H9 (cell line): ENCODE results near the gene CTDSPL. TPM values are rescaled to one million over a fixed set of nuclear protein-coding genes. Genes with fewer than 3 reads are reported as not detected.

Experiments
- DNase-seq: peaks from one replicate; pipeline ENCODE4 v3.0.0-alpha.2; 2017
- H2AFZ ChIP-seq: one replicate; pipeline ENCODE4 v1.6.1; 2013; ENCODE audit warnings: mild to moderate bottlenecking, low read length, control low read depth, moderate library complexity
- H2AK5ac ChIP-seq: 2 replicates; pipeline ENCODE4 v1.6.1; 2013; ENCODE audit warnings: low read length, control low read depth, mixed read lengths; ENCODE audit not compliant: insufficient read length
- H2BK120ac ChIP-seq: one replicate; pipeline ENCODE4 v1.6.1; 2013; ENCODE audit warnings: low read depth, mild to moderate bottlenecking, low read length, control low read depth, inconsistent platforms; ENCODE audit not compliant: poor library complexity, severe bottlenecking
- H2BK12ac ChIP-seq: 2 replicates; pipeline ENCODE4 v1.6.1; 2013; ENCODE audit warnings: low read length, control low read depth, mixed read lengths, low read depth; ENCODE audit not compliant: insufficient read length
- H2BK15ac ChIP-seq: 2 replicates; pipeline ENCODE4 v1.6.1; 2013; ENCODE audit warnings: low read depth, low read length, control low read depth
- H2BK20ac ChIP-seq: one replicate; pipeline ENCODE4 v1.6.1; 2013; ENCODE audit warnings: low read depth, mild to moderate bottlenecking, low read length, control low read depth, inconsistent platforms; ENCODE audit not compliant: poor library complexity, severe bottlenecking
- H2BK5ac ChIP-seq: 2 replicates; pipeline ENCODE4 v1.6.1; 2013; ENCODE audit warnings: low read length, control low read depth, mixed read lengths; ENCODE audit not compliant: insufficient read length
- H3K14ac ChIP-seq: 2 replicates; pipeline ENCODE4 v1.6.1; 2013; ENCODE audit warnings: low read length, control low read depth; ENCODE audit not compliant: insufficient read depth
- H3K18ac ChIP-seq: 2 replicates; pipeline ENCODE4 v1.6.1; 2013; ENCODE audit warnings: low read depth, mild to moderate bottlenecking, mixed read lengths, low read length, control low read depth; ENCODE audit not compliant: insufficient read length
- H3K23ac ChIP-seq: 2 replicates; pipeline ENCODE4 v1.6.1; 2013; ENCODE audit warnings: low read length, control low read depth, mixed read lengths, low read depth; ENCODE audit not compliant: insufficient read length
- H3K23me2 ChIP-seq: 2 replicates; pipeline ENCODE4 v1.6.1; 2013; ENCODE audit warnings: low read depth, mild to moderate bottlenecking, mixed read lengths, low read length, control low read depth; ENCODE audit not compliant: insufficient read length, poor library complexity, severe bottlenecking
- H3K27ac ChIP-seq: 2 replicates; pipeline ENCODE4 v1.5.1; 2013; ENCODE audit warnings: low read length, control low read depth, mixed read lengths, low read depth; ENCODE audit not compliant: insufficient read length
- H3K27me3 ChIP-seq: 2 replicates; pipeline ENCODE4 v1.6.1; 2013; ENCODE audit warnings: low read length, control low read depth, inconsistent platforms; ENCODE audit not compliant: insufficient read depth
- H3K4ac ChIP-seq: 2 replicates; pipeline ENCODE4 v1.6.1; 2013; ENCODE audit warnings: low read depth, mild to moderate bottlenecking, control low read depth, inconsistent platforms, low read length, moderate library complexity
- H3K4me1 ChIP-seq: 2 replicates; pipeline ENCODE4 v1.6.1; 2013; ENCODE audit warnings: low read length, control low read depth, inconsistent platforms; ENCODE audit not compliant: insufficient read depth
- H3K4me2 ChIP-seq: 2 replicates; pipeline ENCODE4 v1.6.1; 2013; ENCODE audit warnings: low read length, control low read depth, mixed read lengths; ENCODE audit not compliant: insufficient read length, insufficient read depth
- H3K56ac ChIP-seq: 2 replicates; pipeline ENCODE4 v1.6.1; 2013; ENCODE audit warnings: low read depth, mild to moderate bottlenecking, mixed read lengths, low read length, control low read depth; ENCODE audit not compliant: insufficient read length
- H3K79me1 ChIP-seq: 2 replicates; pipeline ENCODE4 v1.6.1; 2013; ENCODE audit warnings: low read depth, mild to moderate bottlenecking, moderate library complexity, low read length, control low read depth, inconsistent platforms; ENCODE audit not compliant: insufficient read depth, poor library complexity, severe bottlenecking
- H3K79me2 ChIP-seq: 2 replicates; pipeline ENCODE4 v1.6.1; 2013; ENCODE audit warnings: low read length, control low read depth, inconsistent platforms; ENCODE audit not compliant: insufficient read depth
- H3K9ac ChIP-seq: 2 replicates; pipeline ENCODE4 v1.6.1; 2013; ENCODE audit warnings: low read length, control low read depth, mixed read lengths; ENCODE audit not compliant: insufficient read length; ENCODE audit errors: extremely low read depth
- H3K9me3 ChIP-seq: one replicate; pipeline ENCODE4 v1.6.1; 2013; ENCODE audit warnings: low read depth, low read length, inconsistent platforms; ENCODE audit not compliant: control insufficient read depth
- H3T11ph ChIP-seq: one replicate; pipeline ENCODE4 v1.6.1; 2013; ENCODE audit warnings: mild to moderate bottlenecking, low read length, control low read depth, inconsistent platforms
- H4K20me1 ChIP-seq: one replicate; pipeline ENCODE4 v1.6.1; 2013; ENCODE audit not compliant: control insufficient read depth, insufficient read length, insufficient read depth
- H4K5ac ChIP-seq: 2 replicates; pipeline ENCODE4 v1.6.1; 2013; ENCODE audit warnings: low read depth, mild to moderate bottlenecking, mixed read lengths, low read length, control low read depth; ENCODE audit not compliant: insufficient read length
- H4K8ac ChIP-seq: replicated peaks from 2 replicates; pipeline ENCODE4 v1.6.1; 2013; ENCODE audit warnings: low read length, control low read depth, mixed read lengths, low read depth; ENCODE audit not compliant: insufficient read length
- H4K91ac ChIP-seq: 2 replicates; pipeline ENCODE4 v1.6.1; 2013; ENCODE audit warnings: low read depth, mild to moderate bottlenecking, moderate library complexity, mixed read lengths, low read length, control low read depth; ENCODE audit not compliant: insufficient read length
- H3K27ac Mint-ChIP-seq, 3 experiments: 2 replicates in 2 of 3; 3 replicates in 1 of 3; pipeline ENCODE4 v1.8.0; 2020 to 2021; ENCODE audit warnings: mixed read lengths in 3 of 3, mild to moderate bottlenecking in 1 of 3, moderate library complexity in 1 of 3
- H3K27me3 Mint-ChIP-seq: 2 replicates; pipeline ENCODE4 v1.8.0; 2021; ENCODE audit warnings: low read depth, mild to moderate bottlenecking, moderate library complexity, mixed read lengths
- H3K36me3 Mint-ChIP-seq, 3 experiments: 2 replicates in 2 of 3; 3 replicates in 1 of 3; pipeline ENCODE4 v1.8.0; 2020 to 2021; ENCODE audit warnings: low read depth in 3 of 3, mixed read lengths in 3 of 3; ENCODE audit not compliant: insufficient read depth in 1 of 3
- H3K4me1 Mint-ChIP-seq, 2 experiments: 2 replicates each; pipeline ENCODE4 v1.8.0; 2020; ENCODE audit warnings: mixed read lengths in 2 of 2
- H3K4me3 Mint-ChIP-seq, 2 experiments: 2 replicates in 1 of 2; 3 replicates in 1 of 2; pipeline ENCODE4 v1.8.0; 2020 to 2021; ENCODE audit warnings: mild to moderate bottlenecking in 2 of 2, mixed read lengths in 2 of 2, moderate library complexity in 1 of 2
- H3K9me3 Mint-ChIP-seq, 2 experiments: 2 replicates in 1 of 2; 3 replicates in 1 of 2; pipeline ENCODE4 v1.8.0; 2020; ENCODE audit warnings: mild to moderate bottlenecking in 2 of 2, mixed read lengths in 2 of 2, moderate library complexity in 1 of 2
- CTCF ChIP-seq: fragments of 200-600 bp; sonication (generic); conservative IDR thresholded peaks from 3 replicates; pipeline ENCODE4 v1.8.0; 2021; ENCODE audit warnings: antibody characterized with exemption, mild to moderate bottlenecking
- WGBS: extraction: QIAGEN DNeasy Blood & Tissue Kit; methylation state at CpG from one replicate; pipeline ENCODE4 v1.1.7; 2013; ENCODE audit warnings: missing lambda C conversion rate, low lambda C conversion rate, mixed read lengths; ENCODE audit not compliant: insufficient read length; ENCODE audit errors: extremely low coverage; 5-methylcytosine and 5-hydroxymethylcytosine counted together
- total RNA-seq: library from RNA; stranded (reverse); gene quantifications from 2 replicates; pipeline ENCODE4 v1.2.1, GENCODE V29; 2021

Gene CTDSPL
- total RNA-seq, 1 experiment from 2014 or later, result 20.8 TPM

GRCh38 chr3:37907371-37907770, 45.7 kb downstream of the CTDSPL start:
- no peak overlapping the region for H2BK20ac ChIP-seq
- H4K91ac ChIP-seq, result no peak overlapping the region
- H2BK12ac ChIP-seq, result no peak overlapping the region
- no peak overlapping the region for H4K5ac ChIP-seq
- Mint-ChIP-seq H3K27me3 (no peaks in the 10 kb centered on the region), H3K36me3 (no peaks in the 10 kb centered on the region), H3K9me3 (no peaks in the 10 kb centered on the region), H3K4me3 (no peak overlapping the region), H3K27ac (no peak overlapping the region), H3K4me1 (peaks cover 36 to 37% of the 10 kb centered on the region in 2 experiments)
- peaks cover 5% of the 10 kb centered on the region for H3K4me1 ChIP-seq
- no peak overlapping the region for H4K8ac ChIP-seq
- no peak overlapping the region for H3K56ac ChIP-seq
- no peak overlapping the region for H3K9ac ChIP-seq
- H3K4ac ChIP-seq, result no peak overlapping the region
- H2BK5ac ChIP-seq, result no peak overlapping the region
- TF ChIP-seq CTCF, result no peak
- no peak overlapping the region for H2BK15ac ChIP-seq
- DNase-seq, result no peak
- no peak overlapping the region for H3K18ac ChIP-seq
- no CpG with 5 or more reads among the region's 2 CpGs for WGBS
- no peak overlapping the region for H3K14ac ChIP-seq
- H2BK120ac ChIP-seq, result no peak overlapping the region
- H3K23ac ChIP-seq, result no peak overlapping the region
- H3K79me2 ChIP-seq, result peaks cover 4% of the 10 kb centered on the region; the same call in 1 of the 2 replicates
- no peak overlapping the region for H3T11ph ChIP-seq
- H3K79me1 ChIP-seq, result no peaks in the 10 kb centered on the region
- no peaks in the 10 kb centered on the region for H3K27me3 ChIP-seq
- H4K20me1 ChIP-seq, result no peaks in the 10 kb centered on the region
- no peaks in the 10 kb centered on the region for H3K23me2 ChIP-seq
- H3K9me3 ChIP-seq, result no peaks in the 10 kb centered on the region
- no peak overlapping the region for H3K27ac ChIP-seq
- H2AK5ac ChIP-seq, result no peak overlapping the region
- no peak overlapping the region for H3K4me2 ChIP-seq
- H2AFZ ChIP-seq, result no peak overlapping the region
